Tibial nerve (tissue), 4 donors: ENCODE data around the gene PPP1CB.

Experiments
- CTCF ChIP-seq, 5 experiments: fragments of 200-600 bp in 3 of 5; fragments of 450-650 bp in 2 of 5; sonication (generic) in 3 of 5; IDR thresholded peaks; one replicate each; pipeline ENCODE4 v1.5.1; 2016 to 2019; ENCODE audit warnings: antibody characterized with exemption in 5 of 5, mild to moderate bottlenecking in 3 of 5, moderate library complexity in 2 of 5
- EP300 ChIP-seq, 2 donors: sonication (generic); formaldehyde crosslinking; IDR thresholded peaks; one replicate each; pipeline ENCODE4 v1.6.1; 2017; ENCODE audit warnings: antibody characterized with exemption in 2 of 2, mild to moderate bottlenecking in 1 of 2
- POLR2A ChIP-seq, 2 donors: fragments of 450-650 bp; IDR thresholded peaks; one replicate each; pipeline ENCODE4 v1.6.1; 2017; ENCODE audit warnings: antibody characterized with exemption in 2 of 2, mild to moderate bottlenecking in 2 of 2, moderate library complexity in 2 of 2

DNA sequence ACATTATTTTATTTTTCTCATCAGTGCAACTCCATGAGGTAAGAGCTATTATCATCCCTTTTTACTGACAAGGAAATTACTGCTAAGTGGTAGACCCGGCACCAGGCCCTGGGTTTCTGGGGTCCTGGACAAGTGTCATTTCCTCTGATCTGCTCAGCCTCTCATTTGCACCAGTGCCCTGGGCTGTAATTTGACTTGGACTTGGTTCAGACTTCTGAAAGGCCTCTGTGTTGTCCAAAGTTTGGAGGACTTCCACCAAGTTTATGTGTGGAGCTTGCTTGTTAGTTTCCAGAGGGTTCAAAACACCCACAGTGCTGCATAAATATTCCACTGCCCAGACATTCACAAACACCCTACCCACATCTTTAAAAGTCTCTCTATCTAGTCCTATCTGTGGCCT is 44.0 kb upstream of the PPP1CB start:
- TF ChIP-seq CTCF (IDR thresholded peaks at IDR 0.05) (no peak), POLR2A (IDR thresholded peaks at IDR 0.05) (no peak), EP300 (IDR thresholded peaks at IDR 0.05) (peak in 1 of 2 donors; percentile 22)
